IMR-90 (cell line): Measurements from ENCODE around the gene COLEC11. TPM values are rescaled to one million over a fixed set of nuclear protein-coding genes. Genes with fewer than 3 reads are reported as not detected.

Experiments used
- ATAC-seq: fragments of 200-7000 bp; cut with Tn5 transposase; 2 replicates; pipeline ENCODE4 v1.9.1; 2020; ENCODE audit warnings: low read depth, mild to moderate bottlenecking, moderate library complexity
- BruUV-seq: library from RNA; stranded (reverse); fragments of 400-500 nt; replicated peaks from 2 replicates; lab custom pipeline; 2021; lab: Mats Ljungman, UMichigan
- CTCF ChIA-PET: fragments of 300-600 bp; formaldehyde crosslinking; extraction: SDS; loops from one replicate; lab custom pipeline; 2021; ENCODE audit warnings: antibody characterized with exemption; lab: Yijun Ruan, JAX
- POLR2A ChIA-PET: fragments of 300-600 bp; sonication (Branson Sonifier 250); formaldehyde crosslinking; loops from one replicate; lab custom pipeline; 2022; ENCODE audit warnings: antibody characterized with exemption; ENCODE audit not compliant: unreplicated experiment; lab: Charles Lee
- DNase-seq: peaks from one replicate; pipeline ENCODE4 v3.0.0; 2013
- H2AFZ ChIP-seq: replicated peaks from 2 replicates; pipeline ENCODE3; 2013; ENCODE audit warnings: low read length, mild to moderate bottlenecking; ENCODE audit not compliant: poor library complexity
- H2AK5ac ChIP-seq: 2 replicates; pipeline ENCODE4 v1.6.1; 2013; ENCODE audit warnings: low read depth, low read length, inconsistent platforms
- H2AK9ac ChIP-seq: replicated peaks from 2 replicates; pipeline ENCODE3; 2013; ENCODE audit warnings: mild to moderate bottlenecking, low read depth, low read length, moderate library complexity; ENCODE audit not compliant: poor library complexity
- H2BK120ac ChIP-seq: 2 replicates; pipeline ENCODE4 v1.6.1; 2013; ENCODE audit warnings: low read depth, low read length, inconsistent platforms
- H2BK15ac ChIP-seq: 3 replicates; pipeline ENCODE4 v1.6.1; 2013; ENCODE audit warnings: low read depth, low read length, inconsistent platforms
- H2BK20ac ChIP-seq: 2 replicates; pipeline ENCODE4 v1.6.1; 2013; ENCODE audit warnings: low read depth, mild to moderate bottlenecking, inconsistent platforms, low read length, moderate library complexity
- H2BK5ac ChIP-seq: 2 replicates; pipeline ENCODE4 v1.6.1; 2013; ENCODE audit warnings: mild to moderate bottlenecking, low read depth, low read length, inconsistent platforms; ENCODE audit not compliant: poor library complexity, severe bottlenecking
- H3K14ac ChIP-seq: replicated peaks from 2 replicates; pipeline ENCODE4 v1.6.1; 2013; ENCODE audit warnings: low read depth, low read length, inconsistent platforms
- H3K18ac ChIP-seq: 2 replicates; pipeline ENCODE4 v1.6.1; 2013; ENCODE audit warnings: low read depth, low read length, control low read depth
- H3K23ac ChIP-seq: 2 replicates; pipeline ENCODE4 v1.6.1; 2013; ENCODE audit warnings: low read depth, low read length, inconsistent platforms
- H3K27ac ChIP-seq: 2 replicates; pipeline ENCODE4 v1.5.1; 2013; ENCODE audit warnings: mild to moderate bottlenecking, control low read depth, low read length; ENCODE audit not compliant: insufficient read depth
- H3K27me3 ChIP-seq: 2 replicates; pipeline ENCODE4 v1.6.1; 2013; ENCODE audit warnings: low read length; ENCODE audit not compliant: control insufficient read depth, insufficient read depth
- H3K36me3 ChIP-seq: 2 replicates; pipeline ENCODE4 v1.6.1; 2013; ENCODE audit warnings: low read length, mixed read lengths; ENCODE audit not compliant: control insufficient read depth, insufficient read depth
- H3K4ac ChIP-seq: 2 replicates; pipeline ENCODE4 v1.6.1; 2013; ENCODE audit warnings: low read depth, low read length, inconsistent platforms
- H3K4me1 ChIP-seq: 2 replicates; pipeline ENCODE4 v1.6.1; 2013; ENCODE audit warnings: low read length, mixed read lengths; ENCODE audit not compliant: control insufficient read depth, insufficient read depth
- H3K4me2 ChIP-seq: 2 replicates; pipeline ENCODE4 v1.6.1; 2013; ENCODE audit warnings: low read depth, mild to moderate bottlenecking, control low read depth, low read length, moderate library complexity
- H3K4me3 ChIP-seq: 2 replicates; pipeline ENCODE4 v1.5.1; 2013; ENCODE audit warnings: low read depth, mild to moderate bottlenecking, control low read depth, low read length, moderate library complexity; ENCODE audit not compliant: insufficient read depth
- H3K56ac ChIP-seq: 2 replicates; pipeline ENCODE4 v1.6.1; 2013; ENCODE audit warnings: low read length, inconsistent platforms; ENCODE audit not compliant: insufficient read depth; ENCODE audit errors: extremely low read depth
- H3K79me1 ChIP-seq, 2 experiments: 2 replicates each; pipeline ENCODE4 v1.6.1; 2013; ENCODE audit warnings: low read length in 2 of 2, inconsistent platforms in 1 of 2, low read depth in 1 of 2
- H3K9ac ChIP-seq: 2 replicates; pipeline ENCODE4 v1.6.1; 2013; ENCODE audit warnings: low read depth, low read length, control low read depth
- H3K9me1 ChIP-seq: 2 replicates; pipeline ENCODE4 v1.6.1; 2013; ENCODE audit warnings: low read length, inconsistent platforms; ENCODE audit not compliant: insufficient read depth
- H3K9me3 ChIP-seq: 2 replicates; pipeline ENCODE4 v1.6.1; 2013; ENCODE audit warnings: low read length; ENCODE audit not compliant: control insufficient read depth, insufficient read depth
- H4K20me1 ChIP-seq: 2 replicates; pipeline ENCODE4 v1.6.1; 2013; ENCODE audit warnings: low read length, inconsistent platforms; ENCODE audit not compliant: insufficient read depth
- H4K5ac ChIP-seq: 2 replicates; pipeline ENCODE4 v1.6.1; 2013; ENCODE audit warnings: mild to moderate bottlenecking, low read depth, low read length, control low read depth
- H4K8ac ChIP-seq, 2 experiments: 2 replicates each; pipeline ENCODE4 v1.6.1; 2013; ENCODE audit warnings: low read depth in 2 of 2, low read length in 2 of 2, control low read depth in 1 of 2, inconsistent platforms in 1 of 2
- H4K91ac ChIP-seq: 2 replicates; pipeline ENCODE4 v1.6.1; 2013; ENCODE audit warnings: low read depth, low read length, inconsistent platforms; ENCODE audit not compliant: insufficient read depth
- BHLHE40 ChIP-seq: fragments of 150-350 bp; IDR thresholded peaks from 2 replicates; pipeline ENCODE4 v1.6.1; 2016; ENCODE audit warnings: mild to moderate bottlenecking, low read depth, low read length
- CEBPB ChIP-seq: IDR thresholded peaks from 2 replicates; pipeline ENCODE4 v1.6.1; 2012; ENCODE audit warnings: low read depth, low read length, improper control_type of control experiment
- CHD1 ChIP-seq: IDR thresholded peaks from 2 replicates; pipeline ENCODE4 v1.6.1; 2012; ENCODE audit warnings: low read depth, low read length, improper control_type of control experiment
- CTCF ChIP-seq: conservative IDR thresholded peaks from 2 replicates; pipeline ENCODE4 v1.5.1; 2012; ENCODE audit warnings: mild to moderate bottlenecking, low read depth, low read length, improper control_type of control experiment
- FOS ChIP-seq: fragments of 150-350 bp; IDR thresholded peaks from 2 replicates; pipeline ENCODE4 v1.6.1; 2016; ENCODE audit warnings: low read depth, low read length
- MAFK ChIP-seq: IDR thresholded peaks from 2 replicates; pipeline ENCODE4 v1.6.1; 2012; ENCODE audit warnings: low read depth, low read length, improper control_type of control experiment
- MAZ ChIP-seq: IDR thresholded peaks from 2 replicates; pipeline ENCODE4 v1.6.1; 2012; ENCODE audit warnings: low read depth, mild to moderate bottlenecking, low read length, improper control_type of control experiment, moderate library complexity, borderline replicate concordance
- MXI1 ChIP-seq: IDR thresholded peaks from 2 replicates; pipeline ENCODE4 v1.6.1; 2012; ENCODE audit warnings: low read depth, mild to moderate bottlenecking, low read length, moderate library complexity, borderline replicate concordance
- NFE2L2 ChIP-seq: fragments of 150-350 bp; IDR thresholded peaks from 2 replicates; pipeline ENCODE4 v1.6.1; 2016; ENCODE audit warnings: low read depth, mild to moderate bottlenecking, low read length
- POLR2A ChIP-seq: IDR thresholded peaks from 2 replicates; pipeline ENCODE4 v1.6.1; 2012; ENCODE audit warnings: mild to moderate bottlenecking, low read depth, low read length
- RAD21 ChIP-seq: IDR thresholded peaks from 2 replicates; pipeline ENCODE4 v1.6.1; 2012; ENCODE audit warnings: low read length, improper control_type of control experiment
- RCOR1 ChIP-seq: IDR thresholded peaks from 2 replicates; pipeline ENCODE4 v1.6.1; 2012; ENCODE audit warnings: mild to moderate bottlenecking, low read length, improper control_type of control experiment; ENCODE audit not compliant: insufficient replicate concordance
- RFX5 ChIP-seq: IDR thresholded peaks from 2 replicates; pipeline ENCODE4 v1.8.0; 2012; ENCODE audit warnings: low read depth, mild to moderate bottlenecking, low read length, moderate library complexity
- SMC3 ChIP-seq: fragments of 150-350 bp; IDR thresholded peaks from 2 replicates; pipeline ENCODE4 v1.6.1; 2016; ENCODE audit warnings: low read depth, mild to moderate bottlenecking, antibody characterized with exemption, low read length, moderate library complexity
- USF2 ChIP-seq: fragments of 150-350 bp; IDR thresholded peaks from 2 replicates; pipeline ENCODE4 v1.6.1; 2017; ENCODE audit warnings: mild to moderate bottlenecking, antibody characterized with exemption, low read length, low read depth
- WGBS, 2 experiments: methylation state at CpG; one replicate each; pipeline versions ENCODE4 v1.1.5 to v1.1.7; 2013; ENCODE audit warnings: missing lambda C conversion rate in 2 of 2; ENCODE audit not compliant: insufficient read length in 1 of 2; ENCODE audit errors: extremely low coverage in 2 of 2; 5-methylcytosine and 5-hydroxymethylcytosine counted together
- dilution Hi-C: fragments of 300-500 bp; cut with HindIII; formaldehyde crosslinking; loops from one replicate; pipeline ENCODE4 v1.14.3; 2018; ENCODE audit warnings: low sequenced_read_pairs; ENCODE audit not compliant: unreplicated experiment
- in situ Hi-C: fragments of 300-500 bp; cut with MboI; formaldehyde crosslinking; loops from 3 replicates; pipeline ENCODE4 v1.14.3; 2019; ENCODE audit warnings: low sequenced_read_pairs, inconsistent platforms, mixed read lengths
- intact Hi-C: fragments of 100-400 bp; cut with micrococcal nuclease; formaldehyde crosslinking; loops from 2 replicates; pipeline ENCODE4 v1.10.0; 2022
- polyA plus RNA-seq, 3 experiments: library from polyadenylated mRNA; depleted of rRNA; stranded (reverse); fragments of >200 nt; gene quantifications; 2 replicates each; pipeline ENCODE4 v1.2.3, GENCODE V29; 2012; ENCODE audit warnings: low replicate concordance in 1 of 3
- total RNA-seq: library from RNA; depleted of rRNA; stranded (reverse); fragments of >200 nt; gene quantifications from 2 replicates; pipeline ENCODE4 v1.2.3, GENCODE V29; 2012
- TF ChIP-seq, protein P1 (sequence below): fragments of 150-350 bp; IDR thresholded peaks from 2 replicates; pipeline ENCODE4 v1.6.1; 2016; ENCODE audit warnings: low read depth, mild to moderate bottlenecking, low read length, moderate library complexity, borderline replicate concordance

Gene COLEC11
- total and polyA plus RNA-seq, 2 of the 4 experiments (the other 2 are of a cell fraction): under 0.01 to 0.24 TPM

GRCh38 chr2:3578987-3579386 lies 15.9 kb upstream of the COLEC11 start:
- peaks cover 45% of the 10 kb centered on the region for H3K36me3 ChIP-seq
- H3K18ac ChIP-seq: no peak overlapping the region
- intact Hi-C loops: no loop called here
- H3K9me1 ChIP-seq: peaks cover 3% of the 10 kb centered on the region; the same call in 1 of the 2 replicates
- no peak overlapping the region for H4K8ac ChIP-seq
- peaks cover 2% of the 10 kb centered on the region for H3K4me1 ChIP-seq
- H3K27me3 ChIP-seq: no peaks in the 10 kb centered on the region
- no peak overlapping the region for H2BK5ac ChIP-seq
- no peak overlapping the region for H2BK120ac ChIP-seq
- in situ Hi-C loops: no loop called here
- H2AK5ac ChIP-seq: no peak overlapping the region
- H4K5ac ChIP-seq: no peak overlapping the region
- no peak overlapping the region for H2BK15ac ChIP-seq
- H3K4me3 ChIP-seq: no peak overlapping the region
- peaks cover 23 to 45% of the 10 kb centered on the region in 2 experiments; a peak in 3 of 4 replicates for H3K79me1 ChIP-seq
- no peak overlapping the region for H3K23ac ChIP-seq
- H3K14ac ChIP-seq: no peak overlapping the region
- no peak overlapping the region for H4K91ac ChIP-seq
- no peaks in the 10 kb centered on the region for H3K9me3 ChIP-seq
- peaks cover 59% of the 10 kb centered on the region for H4K20me1 ChIP-seq
- ChIA-PET CTCF (no interaction called here), POLR2A (no interaction called here)
- H2BK20ac ChIP-seq: no peak overlapping the region
- TF ChIP-seq RCOR1: no peak
- TF ChIP-seq RFX5: no peak
- TF ChIP-seq BHLHE40: no peak
- TF ChIP-seq MAZ: no peak
- TF ChIP-seq CTCF: no peak
- TF ChIP-seq RAD21: no peak
- no peak for TF ChIP-seq MXI1
- TF ChIP-seq CHD1: no peak
- TF ChIP-seq SMC3: no peak
- no peak for TF ChIP-seq FOS
- TF ChIP-seq, protein P1, sequence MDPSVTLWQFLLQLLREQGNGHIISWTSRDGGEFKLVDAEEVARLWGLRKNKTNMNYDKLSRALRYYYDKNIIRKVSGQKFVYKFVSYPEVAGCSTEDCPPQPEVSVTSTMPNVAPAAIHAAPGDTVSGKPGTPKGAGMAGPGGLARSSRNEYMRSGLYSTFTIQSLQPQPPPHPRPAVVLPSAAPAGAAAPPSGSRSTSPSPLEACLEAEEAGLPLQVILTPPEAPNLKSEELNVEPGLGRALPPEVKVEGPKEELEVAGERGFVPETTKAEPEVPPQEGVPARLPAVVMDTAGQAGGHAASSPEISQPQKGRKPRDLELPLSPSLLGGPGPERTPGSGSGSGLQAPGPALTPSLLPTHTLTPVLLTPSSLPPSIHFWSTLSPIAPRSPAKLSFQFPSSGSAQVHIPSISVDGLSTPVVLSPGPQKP: no peak
- TF ChIP-seq NFE2L2: no peak
- no peak for TF ChIP-seq MAFK
- TF ChIP-seq USF2: no peak
- TF ChIP-seq POLR2A: no peak
- no peak for TF ChIP-seq CEBPB
- no peak overlapping the region; the same call in 1 of the 2 replicates for H3K9ac ChIP-seq
- H2AFZ ChIP-seq: no peak overlapping the region
- ATAC-seq (no peak), DNase-seq (no peak)
- dilution Hi-C loops: no loop called here
- no peak overlapping the region for H2AK9ac ChIP-seq
- no peak overlapping the region for H3K27ac ChIP-seq
- H3K4ac ChIP-seq: no peak overlapping the region
- BruUV-seq: no TSS peak
- H3K56ac ChIP-seq: no peak overlapping the region
- WGBS, 2 experiments: 73% methylated on average over 3 of the region's 5 CpGs; no CpG with 5 or more reads in 1 of the 2 experiments
- 0 out of 2 replicates have a peak overlapping the region, but pooled peaks have one; percentile 40 for H3K4me2 ChIP-seq
